HFFc6 (cell line): Measurements from ENCODE around the gene CD69. TPM values are rescaled to one million over a fixed set of nuclear protein-coding genes. Genes with fewer than 3 reads are reported as not detected.

Source experiments
- DNase-seq: peaks from one replicate; pipeline ENCODE4 v3.0.0-alpha.2; 2018
- H3K27ac Mint-ChIP-seq: 2 replicates; pipeline ENCODE4 v1.8.0; 2020; ENCODE audit warnings: mild to moderate bottlenecking, mixed read lengths
- H3K27me3 Mint-ChIP-seq: 2 replicates; pipeline ENCODE4 v1.8.0; 2021; ENCODE audit warnings: mild to moderate bottlenecking, moderate library complexity, mixed read lengths; ENCODE audit not compliant: insufficient read depth
- H3K36me3 Mint-ChIP-seq: 2 replicates; pipeline ENCODE4 v1.8.0; 2021; ENCODE audit warnings: low read depth, mixed read lengths
- H3K4me1 Mint-ChIP-seq: 2 replicates; pipeline ENCODE4 v1.8.0; 2020; ENCODE audit warnings: low read depth, mixed read lengths
- H3K4me3 Mint-ChIP-seq: 2 replicates; pipeline ENCODE4 v1.8.0; 2020; ENCODE audit warnings: mild to moderate bottlenecking, moderate library complexity, mixed read lengths
- H3K9me3 Mint-ChIP-seq: 2 replicates; pipeline ENCODE4 v1.8.0; 2020; ENCODE audit warnings: mild to moderate bottlenecking, mixed read lengths
- total RNA-seq, 6 experiments: library from RNA; stranded (reverse); fragmentation: NEBNext Ultra II Directional; extraction: Animal tissue kit (Norgen Biotek cat#: 25700); gene quantifications; 2 replicates in 1 of 6; 3 replicates in 5 of 6; pipeline ENCODE4 v1.2.3, GENCODE V29; 2021
- TF ChIP-seq, protein P1 (sequence below): fragments of 200-600 bp; sonication (generic); IDR thresholded peaks from 2 replicates; pipeline ENCODE4 v1.5.0; 2021; ENCODE audit warnings: antibody characterized with exemption, mild to moderate bottlenecking

CD69 gene
- total RNA-seq, 6 experiments from 2014 or later = not detected

GRCh38 chr12:9736936-9737705 is 23.6 kb downstream of the CD69 start:
- DNase-seq = no peak
- no peak overlapping the region for H3K4me3 Mint-ChIP-seq
- no peaks in the 10 kb centered on the region for H3K4me1 Mint-ChIP-seq
- H3K36me3 Mint-ChIP-seq = no peaks in the 10 kb centered on the region
- H3K9me3 Mint-ChIP-seq = no peaks in the 10 kb centered on the region
- TF ChIP-seq, protein P1, sequence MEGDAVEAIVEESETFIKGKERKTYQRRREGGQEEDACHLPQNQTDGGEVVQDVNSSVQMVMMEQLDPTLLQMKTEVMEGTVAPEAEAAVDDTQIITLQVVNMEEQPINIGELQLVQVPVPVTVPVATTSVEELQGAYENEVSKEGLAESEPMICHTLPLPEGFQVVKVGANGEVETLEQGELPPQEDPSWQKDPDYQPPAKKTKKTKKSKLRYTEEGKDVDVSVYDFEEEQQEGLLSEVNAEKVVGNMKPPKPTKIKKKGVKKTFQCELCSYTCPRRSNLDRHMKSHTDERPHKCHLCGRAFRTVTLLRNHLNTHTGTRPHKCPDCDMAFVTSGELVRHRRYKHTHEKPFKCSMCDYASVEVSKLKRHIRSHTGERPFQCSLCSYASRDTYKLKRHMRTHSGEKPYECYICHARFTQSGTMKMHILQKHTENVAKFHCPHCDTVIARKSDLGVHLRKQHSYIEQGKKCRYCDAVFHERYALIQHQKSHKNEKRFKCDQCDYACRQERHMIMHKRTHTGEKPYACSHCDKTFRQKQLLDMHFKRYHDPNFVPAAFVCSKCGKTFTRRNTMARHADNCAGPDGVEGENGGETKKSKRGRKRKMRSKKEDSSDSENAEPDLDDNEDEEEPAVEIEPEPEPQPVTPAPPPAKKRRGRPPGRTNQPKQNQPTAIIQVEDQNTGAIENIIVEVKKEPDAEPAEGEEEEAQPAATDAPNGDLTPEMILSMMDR = no peak
- H3K27ac Mint-ChIP-seq = no peak overlapping the region
- peaks cover 8% of the 10 kb centered on the region for H3K27me3 Mint-ChIP-seq

DNA sequence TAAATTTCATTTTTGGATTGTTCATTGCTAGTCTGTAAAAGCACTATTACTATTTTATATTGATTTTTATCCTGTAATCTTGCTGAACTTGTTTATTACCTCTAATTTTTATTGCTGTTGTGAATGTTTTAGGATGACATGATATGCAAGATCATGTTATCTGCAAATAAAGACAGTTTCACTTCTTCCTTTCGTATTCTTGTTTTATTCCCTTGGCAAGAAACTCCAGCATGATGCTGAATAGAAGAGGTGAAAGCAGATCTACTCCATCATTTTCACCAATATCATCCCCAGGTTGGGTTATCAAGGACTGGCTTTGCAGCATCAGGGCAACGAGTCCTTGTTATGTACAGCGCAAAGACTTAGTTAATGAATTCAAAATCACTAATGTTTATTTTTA is 25.1 kb downstream of the CD69 start:
- no peaks in the 10 kb centered on the region for H3K36me3 Mint-ChIP-seq
- H3K4me1 Mint-ChIP-seq = no peaks in the 10 kb centered on the region
- no peak overlapping the region for H3K27ac Mint-ChIP-seq
- H3K27me3 Mint-ChIP-seq = peaks cover 13% of the 10 kb centered on the region
- H3K4me3 Mint-ChIP-seq = no peak overlapping the region
- no peaks in the 10 kb centered on the region for H3K9me3 Mint-ChIP-seq
- TF ChIP-seq, protein P1 = no peak
- no peak for DNase-seq

DNA sequence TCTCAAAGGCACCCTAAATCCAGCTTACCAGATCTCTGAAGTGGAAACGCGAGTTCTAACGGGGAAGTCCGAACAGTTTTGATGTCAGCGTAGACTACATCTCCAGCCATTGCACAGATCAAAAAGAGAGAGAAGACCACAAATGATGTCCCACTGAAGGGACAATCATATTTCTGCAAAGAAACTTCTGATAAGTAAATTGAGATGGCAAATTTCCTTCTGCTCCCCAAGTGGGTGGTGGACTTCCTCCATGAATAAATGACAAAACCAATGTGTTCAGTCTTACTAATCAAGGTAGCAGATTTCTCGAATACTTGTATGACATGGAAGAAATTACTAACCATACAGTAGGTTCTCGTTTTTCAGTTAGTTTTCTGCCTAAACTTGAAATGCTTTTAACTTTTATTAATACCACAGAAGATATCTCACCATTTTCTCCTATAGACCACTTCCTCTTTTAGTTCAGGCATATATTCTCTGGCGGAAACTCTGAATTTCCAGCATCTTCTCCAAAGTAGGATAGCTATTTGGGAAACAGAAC is 27.7 kb downstream of the CD69 start, which contains the start of gene CLECL1:
CLECL1 (minus strand) TSS at position 177 of the 541 bp plus-strand sequence.
- no peaks in the 10 kb centered on the region for H3K36me3 Mint-ChIP-seq
- TF ChIP-seq, protein P1 = no peak
- H3K27ac Mint-ChIP-seq = no peak within 1 kb of the TSS
- H3K27me3 Mint-ChIP-seq = peaks cover 7% of the 10 kb centered on the region; the same call in 1 of the 2 replicates
- H3K4me3 Mint-ChIP-seq = no peak within 1 kb of the TSS
- H3K9me3 Mint-ChIP-seq = no peaks in the 10 kb centered on the region
- DNase-seq = no peak
- H3K4me1 Mint-ChIP-seq = no peaks in the 10 kb centered on the region

DNA sequence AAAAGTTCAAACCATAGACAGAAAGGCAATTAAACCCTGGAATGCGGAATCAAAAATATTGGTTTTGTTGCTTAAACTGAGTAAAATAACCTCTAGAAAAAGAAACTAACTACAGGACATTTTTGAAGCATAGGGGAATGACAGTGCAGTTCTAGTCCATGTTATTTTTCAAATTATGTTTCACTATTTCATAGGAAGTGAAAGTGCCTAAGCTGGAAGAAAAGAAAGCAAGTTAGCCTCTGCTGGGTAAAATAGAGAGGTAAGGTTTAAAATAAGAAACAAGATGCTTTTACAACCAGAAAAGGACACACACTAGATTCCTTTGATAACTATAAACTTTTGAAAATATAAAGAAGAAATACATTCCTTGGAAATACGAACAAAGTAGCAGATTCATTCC is 28.9 kb downstream of the CD69 start:
- no peak for DNase-seq
- TF ChIP-seq, protein P1 = no peak
- Mint-ChIP-seq H3K4me3 (no peak overlapping the region), H3K27me3 (peaks cover 7% of the 10 kb centered on the region; the same call in 1 of the 2 replicates), H3K27ac (no peak overlapping the region), H3K36me3 (no peaks in the 10 kb centered on the region), H3K4me1 (no peaks in the 10 kb centered on the region), H3K9me3 (no peaks in the 10 kb centered on the region)

DNA sequence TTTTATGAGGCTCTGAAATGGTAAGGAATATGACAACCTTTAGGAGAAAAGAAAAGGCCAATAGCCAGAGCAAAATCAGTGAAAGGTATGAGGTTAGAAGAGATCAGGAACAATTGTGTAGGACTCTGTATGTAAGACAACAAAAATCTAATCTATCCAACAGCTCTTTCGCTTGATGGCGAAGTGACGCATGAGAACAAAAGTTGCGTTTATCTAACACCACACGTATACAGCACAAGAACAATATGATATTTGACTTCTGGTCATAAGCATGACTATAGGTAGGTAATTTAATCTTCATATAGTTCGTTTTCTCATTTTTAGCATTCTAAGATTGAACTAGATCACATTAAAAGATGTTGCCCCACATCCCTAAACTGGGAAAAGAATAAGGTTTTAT is 29.3 kb downstream of the CD69 start:
- TF ChIP-seq, protein P1 = no peak
- H3K36me3 Mint-ChIP-seq = no peaks in the 10 kb centered on the region
- no peak for DNase-seq
- peaks cover 7% of the 10 kb centered on the region; the same call in 1 of the 2 replicates for H3K27me3 Mint-ChIP-seq
- H3K4me1 Mint-ChIP-seq = no peaks in the 10 kb centered on the region
- H3K9me3 Mint-ChIP-seq = no peaks in the 10 kb centered on the region
- H3K27ac Mint-ChIP-seq = no peak overlapping the region
- H3K4me3 Mint-ChIP-seq = no peak overlapping the region
